Measurements from ENCODE around the gene DUOX1. TPM values are rescaled to one million over a fixed set of nuclear protein-coding genes. Genes with fewer than 3 reads are reported as not detected.

The DUOX1 gene
- total and polyA plus RNA-seq, 2 donors (not counting 3 experiments of a cell fraction or from before 2014, with no cell fraction given), result not detected

DNA sequence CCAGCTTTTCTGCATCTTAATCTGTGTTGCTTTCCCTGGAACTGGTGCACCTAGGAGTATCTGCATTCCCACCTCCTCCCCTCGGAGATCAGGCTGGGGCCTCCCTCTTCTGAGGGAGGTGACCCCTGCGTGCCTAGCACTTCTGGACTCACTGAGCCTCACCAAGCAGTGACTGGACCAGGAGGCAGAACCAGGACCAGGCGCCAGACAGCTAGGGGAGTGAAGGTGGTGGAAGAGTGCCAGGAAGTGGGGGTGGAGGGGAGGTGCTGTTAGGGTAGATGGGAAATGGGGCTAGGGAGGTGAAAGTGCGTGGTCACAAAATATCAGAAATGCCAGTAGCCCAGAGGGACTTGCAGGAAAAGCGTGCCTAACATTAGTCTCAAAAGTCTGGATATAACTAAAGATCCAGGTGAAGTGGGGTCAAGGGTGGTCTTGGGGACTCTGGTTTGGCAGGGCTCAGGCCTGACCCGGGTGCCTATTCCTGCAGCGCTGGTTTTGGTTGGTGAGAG, 14.4 kb upstream of the DUOX1 start:
- Histone ChIP-seq H3K9ac (replicated peaks; ENCODE audit: extremely low read depth, insufficient read depth, low read length) (no peak overlapping the region), H3K79me2 (ENCODE audit: control insufficient read depth, insufficient read depth, low read length) (no peaks in the 10 kb centered on the region), H3K27me3 (ENCODE audit: control insufficient read depth in 2 of 2, insufficient read depth in 2 of 2, low read length in 2 of 2) (peaks cover 65 to 69% of the 10 kb centered on the region in 2 experiments), H3K4me2 (ENCODE audit: insufficient read depth, low read length) (no peak overlapping the region), H3K9me3 (replicated peaks; ENCODE audit: control insufficient read depth, insufficient read depth, low read length) (no peaks in the 10 kb centered on the region), H3K4me3 (replicated peaks in 1 of 3; ENCODE audit: insufficient read depth in 1 of 3, low read depth in 1 of 3, low read length in 3 of 3) (no peak overlapping the region), H3K27ac (ENCODE audit: insufficient read depth, low read depth, low read length) (no peak overlapping the region), H3K9me1 (replicated peaks; ENCODE audit: control insufficient read depth, extremely low read depth, insufficient read depth, low read length) (no peaks in the 10 kb centered on the region), H2AFZ (ENCODE audit: low read depth, low read length) (no peak overlapping the region), H3K4me1 (ENCODE audit: control insufficient read depth, extremely low read depth, insufficient read depth, low read length) (peaks cover 4% of the 10 kb centered on the region), H3K36me3 (ENCODE audit: control insufficient read depth in 2 of 2, extremely low read depth in 1 of 2, insufficient read depth in 2 of 2, low read length in 2 of 2) (no peaks in the 10 kb centered on the region), H4K20me1 (replicated peaks; ENCODE audit: control insufficient read depth, extremely low read depth, insufficient read depth, low read length) (no peaks in the 10 kb centered on the region)
- FAIRE-seq (no peak), DNase-seq (ENCODE audit: low read depth, low spot score) (no peak)
- no peak for TF ChIP-seq FOS (IDR thresholded peaks at IDR 0.05; ENCODE audit: borderline replicate concordance, insufficient read depth, low read length)
- TF ChIP-seq MAX (IDR thresholded peaks at IDR 0.05; ENCODE audit: insufficient read depth, insufficient read length), result no peak
- no peak for TF ChIP-seq JUN (IDR thresholded peaks at IDR 0.05; ENCODE audit: borderline replicate concordance, insufficient read depth, insufficient read length, low read depth)
- TF ChIP-seq, protein P1, sequence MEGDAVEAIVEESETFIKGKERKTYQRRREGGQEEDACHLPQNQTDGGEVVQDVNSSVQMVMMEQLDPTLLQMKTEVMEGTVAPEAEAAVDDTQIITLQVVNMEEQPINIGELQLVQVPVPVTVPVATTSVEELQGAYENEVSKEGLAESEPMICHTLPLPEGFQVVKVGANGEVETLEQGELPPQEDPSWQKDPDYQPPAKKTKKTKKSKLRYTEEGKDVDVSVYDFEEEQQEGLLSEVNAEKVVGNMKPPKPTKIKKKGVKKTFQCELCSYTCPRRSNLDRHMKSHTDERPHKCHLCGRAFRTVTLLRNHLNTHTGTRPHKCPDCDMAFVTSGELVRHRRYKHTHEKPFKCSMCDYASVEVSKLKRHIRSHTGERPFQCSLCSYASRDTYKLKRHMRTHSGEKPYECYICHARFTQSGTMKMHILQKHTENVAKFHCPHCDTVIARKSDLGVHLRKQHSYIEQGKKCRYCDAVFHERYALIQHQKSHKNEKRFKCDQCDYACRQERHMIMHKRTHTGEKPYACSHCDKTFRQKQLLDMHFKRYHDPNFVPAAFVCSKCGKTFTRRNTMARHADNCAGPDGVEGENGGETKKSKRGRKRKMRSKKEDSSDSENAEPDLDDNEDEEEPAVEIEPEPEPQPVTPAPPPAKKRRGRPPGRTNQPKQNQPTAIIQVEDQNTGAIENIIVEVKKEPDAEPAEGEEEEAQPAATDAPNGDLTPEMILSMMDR (IDR thresholded peaks at IDR 0.05; ENCODE audit: extremely low read depth in 1 of 2, insufficient read depth in 1 of 2, low read depth in 1 of 2, low read length in 2 of 2), result no peak
- TF ChIP-seq POLR2A (IDR thresholded peaks at IDR 0.05; ENCODE audit: low read depth, low read length), result no peak
- TF ChIP-seq POLR2AphosphoS5 (IDR thresholded peaks at IDR 0.05; ENCODE audit: insufficient read depth, low read depth, low read length), result no peak
- no peak for TF ChIP-seq EZH2 (IDR thresholded peaks at IDR 0.05; ENCODE audit: borderline replicate concordance, low read depth, low read length, severe bottlenecking)
- no peak for TF ChIP-seq MYC (IDR thresholded peaks at IDR 0.05; ENCODE audit: low read depth, low read length)
- TF ChIP-seq GATA2 (IDR thresholded peaks at IDR 0.05; ENCODE audit: insufficient read depth, insufficient read length, low read depth, low read length), result no peak
- no TSS peak for BruUV-seq (replicated peaks)
- CTCF ChIA-PET, result interaction anchor here (3.0 kb wide), 1 partner anchor 11 kb away, joined by 12 read pairs; no protein-coding TSS in a partner anchor
- intact Hi-C loops (cut with micrococcal nuclease) (loop anchor here (5.0 kb wide), 3 partner anchors 78 to 263 kb away; no protein-coding TSS in a partner anchor), dilution Hi-C loops (cut with MboI; ENCODE audit: extremely low pct_ligation_motif_present, low sequenced_read_pairs) (no loop called here)
- POLR2A ChIA-PET, result no interaction called here
